CD8-positive, alpha-beta memory T cell (primary cell): ENCODE data around the gene NFKBIZ. TPM values are rescaled to one million over a fixed set of nuclear protein-coding genes. Genes with fewer than 3 reads are reported as not detected.
"Not testable (repeated sequence)": the region's sequence is repeated elsewhere in the genome, so short reads cannot be mapped to it uniquely, and the experiment has no call there.

Experiments used
- CTCF ChIA-PET: fragments of 350-600 bp; sonication (Branson Sonifier 250); formaldehyde crosslinking; loops from one replicate; lab custom pipeline; 2021; ENCODE audit warnings: antibody characterized with exemption; lab: Charles Lee
- POLR2A ChIA-PET: fragments of 350-600 bp; sonication (Branson Sonifier 250); formaldehyde crosslinking; loops from one replicate; lab custom pipeline; 2021; ENCODE audit warnings: antibody characterized with exemption; lab: Charles Lee
- DNase-seq, 5 donors: peaks; one replicate each; pipeline versions ENCODE4 v3.0.0 to v3.0.0-alpha.2; 2020 to 2022; ENCODE audit warnings: mixed read lengths in 1 of 5
- H3K27ac ChIP-seq: one replicate; pipeline ENCODE4 v1.7.0; 2013; ENCODE audit warnings: low read depth, mild to moderate bottlenecking, low read length, moderate library complexity
- H3K27me3 ChIP-seq: 2 replicates; pipeline ENCODE4 v1.7.0; 2013; ENCODE audit warnings: low read length, mild to moderate bottlenecking; ENCODE audit not compliant: insufficient read depth, poor library complexity, severe bottlenecking
- H3K36me3 ChIP-seq: 2 replicates; pipeline ENCODE4 v1.7.0; 2013; ENCODE audit warnings: mild to moderate bottlenecking, low read length, moderate library complexity; ENCODE audit not compliant: insufficient read depth
- H3K4me1 ChIP-seq: 2 replicates; pipeline ENCODE4 v1.7.0; 2013; ENCODE audit warnings: mild to moderate bottlenecking, low read length, moderate library complexity; ENCODE audit not compliant: insufficient read depth
- H3K4me3 ChIP-seq: 2 replicates; pipeline ENCODE4 v1.7.0; 2013; ENCODE audit warnings: mild to moderate bottlenecking, low read length
- H3K9me3 ChIP-seq: 2 replicates; pipeline ENCODE4 v1.7.0; 2013; ENCODE audit warnings: mild to moderate bottlenecking, low read length
- H3K27ac Mint-ChIP-seq, 8 donors: one replicate each; pipeline ENCODE4 v1.8.0; 2020 to 2021; ENCODE audit warnings: mixed read lengths in 8 of 8, mild to moderate bottlenecking in 6 of 8, inconsistent platforms in 3 of 8, moderate library complexity in 3 of 8
- H3K27me3 Mint-ChIP-seq, 2 donors: one replicate each; pipeline ENCODE4 v1.8.0; 2020 to 2021; ENCODE audit warnings: mixed read lengths in 2 of 2, mild to moderate bottlenecking in 1 of 2, moderate library complexity in 1 of 2
- H3K36me3 Mint-ChIP-seq, 3 donors: one replicate each; pipeline ENCODE4 v1.8.0; 2020 to 2021; ENCODE audit warnings: mixed read lengths in 3 of 3, inconsistent platforms in 1 of 3, mild to moderate bottlenecking in 1 of 3
- H3K4me1 Mint-ChIP-seq, 3 donors: one replicate each; pipeline ENCODE4 v1.8.0; 2020 to 2021; ENCODE audit warnings: mixed read lengths in 3 of 3, inconsistent platforms in 1 of 3, mild to moderate bottlenecking in 1 of 3
- H3K4me3 Mint-ChIP-seq, 7 donors: one replicate each; pipeline ENCODE4 v1.8.0; 2020 to 2021; ENCODE audit warnings: mixed read lengths in 7 of 7, mild to moderate bottlenecking in 6 of 7, moderate library complexity in 4 of 7, inconsistent platforms in 2 of 7
- H3K9me3 Mint-ChIP-seq, 5 donors: one replicate each; pipeline ENCODE4 v1.8.0; 2020 to 2022; ENCODE audit warnings: mixed read lengths in 5 of 5, mild to moderate bottlenecking in 3 of 5, moderate library complexity in 2 of 5, inconsistent platforms in 1 of 5
- polyA plus RNA-seq: library from polyadenylated mRNA; unstranded; fragments of 300-500 nt; fragmentation: Illumina TruSeq; gene quantifications from one replicate; pipeline ENCODE4 v1.2.3, GENCODE V29; 2021
- total RNA-seq, 2 experiments: library from RNA; stranded (reverse); gene quantifications; one replicate each; pipeline ENCODE4 v1.2.3, GENCODE V29; 2021

Gene NFKBIZ
- total and polyA plus RNA-seq, 3 experiments from 2014 or later, result 8.0 to 32.9 (median 32.3) TPM

- POLR2A ChIA-PET, H3K27me3 ChIP-seq, H3K27ac Mint-ChIP-seq, H3K27ac ChIP-seq, CTCF ChIA-PET, H3K27me3 Mint-ChIP-seq, H3K9me3 ChIP-seq, DNase-seq, H3K4me3 Mint-ChIP-seq, H3K4me1 Mint-ChIP-seq, H3K4me3 ChIP-seq, H3K4me1 ChIP-seq, H3K9me3 Mint-ChIP-seq, H3K36me3 ChIP-seq: not testable (repeated sequence)
- peaks cover 0 to 11% (median 0%) of the 10 kb centered on the region in 3 donors for H3K36me3 Mint-ChIP-seq
Observed at GRCh38 chr3:101885584-101885983, 36.3 kb downstream of the NFKBIZ start.

GRCh38 chr3:101886626-101887025 lies 37.3 kb downstream of the NFKBIZ start:
- Histone ChIP-seq H3K36me3 (no peaks in the 10 kb centered on the region), H3K4me1 (no peaks in the 10 kb centered on the region), H3K27me3 (no peaks in the 10 kb centered on the region), H3K27ac (no peak overlapping the region), H3K9me3 (no peaks in the 10 kb centered on the region), H3K4me3 (no peak overlapping the region)
- no peak for DNase-seq
- Mint-ChIP-seq H3K27ac (no peak overlapping the region), H3K4me3 (no peak overlapping the region), H3K9me3 (no peaks in the 10 kb centered on the region), H3K27me3 (peaks cover 1 to 4% of the 10 kb centered on the region in 2 donors), H3K4me1 (no peaks in the 10 kb centered on the region), H3K36me3 (peaks cover 0 to 11% (median 0%) of the 10 kb centered on the region in 3 donors)
- ChIA-PET CTCF (no interaction called here), POLR2A (no interaction called here)

GRCh38 chr3:101888653-101889052 lies 39.3 kb downstream of the NFKBIZ start:
- H3K27me3 Mint-ChIP-seq, result peaks cover 1 to 4% of the 10 kb centered on the region in 2 donors
- DNase-seq, result no peak
- no peaks in the 10 kb centered on the region for H3K9me3 ChIP-seq
- POLR2A ChIA-PET, result no interaction called here
- no peaks in the 10 kb centered on the region for H3K27me3 ChIP-seq
- no peak overlapping the region for H3K27ac ChIP-seq
- no peaks in the 10 kb centered on the region for H3K4me1 Mint-ChIP-seq
- peaks cover 0 to 11% (median 0%) of the 10 kb centered on the region in 3 donors for H3K36me3 Mint-ChIP-seq
- no peak overlapping the region for H3K4me3 Mint-ChIP-seq
- H3K4me3 ChIP-seq, result no peak overlapping the region
- no peaks in the 10 kb centered on the region for H3K4me1 ChIP-seq
- CTCF ChIA-PET, result no interaction called here
- no peaks in the 10 kb centered on the region for H3K36me3 ChIP-seq
- no peaks in the 10 kb centered on the region for H3K9me3 Mint-ChIP-seq
- no peak overlapping the region for H3K27ac Mint-ChIP-seq

- CTCF ChIA-PET, result no interaction called here
- Mint-ChIP-seq H3K27ac (no peak overlapping the region), H3K4me3 (no peak overlapping the region), H3K9me3 (no peaks in the 10 kb centered on the region), H3K27me3 (peaks cover 0 to 4% of the 10 kb centered on the region in 2 donors), H3K4me1 (no peaks in the 10 kb centered on the region), H3K36me3 (peaks cover 0 to 7% (median 0%) of the 10 kb centered on the region in 3 donors)
- POLR2A ChIA-PET, result no interaction called here
- Histone ChIP-seq H3K4me1 (no peaks in the 10 kb centered on the region), H3K27me3 (no peaks in the 10 kb centered on the region), H3K36me3 (no peaks in the 10 kb centered on the region), H3K9me3 (no peaks in the 10 kb centered on the region), H3K4me3 (no peak overlapping the region), H3K27ac (no peak overlapping the region)
- DNase-seq, result no peak
Observed at GRCh38 chr3:101890716-101891115, 41.4 kb downstream of the NFKBIZ start.

- no peak for DNase-seq
- Mint-ChIP-seq H3K27me3 (no peaks in the 10 kb centered on the region), H3K36me3 (peaks cover 0 to 5% (median 0%) of the 10 kb centered on the region in 3 donors), H3K27ac (no peak overlapping the region), H3K4me1 (no peaks in the 10 kb centered on the region), H3K4me3 (no peak overlapping the region), H3K9me3 (no peaks in the 10 kb centered on the region)
- no peaks in the 10 kb centered on the region for H3K27me3 ChIP-seq
- CTCF ChIA-PET, result no interaction called here
- no peak overlapping the region for H3K27ac ChIP-seq
- H3K4me1 ChIP-seq, result no peaks in the 10 kb centered on the region
- POLR2A ChIA-PET, result no interaction called here
- H3K4me3 ChIP-seq, result no peak overlapping the region
- no peaks in the 10 kb centered on the region for H3K9me3 ChIP-seq
- no peaks in the 10 kb centered on the region for H3K36me3 ChIP-seq
Observed at GRCh38 chr3:101892648-101893047, 43.3 kb downstream of the NFKBIZ start.

GRCh38 chr3:101896083-101896757 lies 46.9 kb downstream of the NFKBIZ start:
- H3K9me3 ChIP-seq, result no peaks in the 10 kb centered on the region
- POLR2A ChIA-PET, result no interaction called here
- peaks cover 0 to 5% (median 0%) of the 10 kb centered on the region in 3 donors for H3K36me3 Mint-ChIP-seq
- H3K4me3 Mint-ChIP-seq, result no peak overlapping the region
- H3K27ac ChIP-seq, result no peak overlapping the region
- no peak overlapping the region for H3K27ac Mint-ChIP-seq
- no peaks in the 10 kb centered on the region for H3K27me3 ChIP-seq
- no peaks in the 10 kb centered on the region for H3K4me1 ChIP-seq
- H3K27me3 Mint-ChIP-seq, result no peaks in the 10 kb centered on the region
- no peak overlapping the region for H3K4me3 ChIP-seq
- no peak for DNase-seq
- H3K36me3 ChIP-seq, result no peaks in the 10 kb centered on the region
- CTCF ChIA-PET, result no interaction called here
- H3K9me3 Mint-ChIP-seq, result no peaks in the 10 kb centered on the region
- no peaks in the 10 kb centered on the region for H3K4me1 Mint-ChIP-seq

- no peak for DNase-seq
- Mint-ChIP-seq H3K9me3 (no peaks in the 10 kb centered on the region), H3K4me3 (no peak overlapping the region), H3K4me1 (no peaks in the 10 kb centered on the region), H3K36me3 (peaks cover 0 to 5% (median 0%) of the 10 kb centered on the region in 3 donors), H3K27ac (no peak overlapping the region), H3K27me3 (no peaks in the 10 kb centered on the region)
- Histone ChIP-seq H3K9me3 (no peaks in the 10 kb centered on the region), H3K4me3 (no peak overlapping the region), H3K36me3 (no peaks in the 10 kb centered on the region), H3K27me3 (no peaks in the 10 kb centered on the region), H3K4me1 (no peaks in the 10 kb centered on the region), H3K27ac (no peak overlapping the region)
- ChIA-PET CTCF (no interaction called here), POLR2A (no interaction called here)
Observed at GRCh38 chr3:101897013-101897412, 47.7 kb downstream of the NFKBIZ start.

- Mint-ChIP-seq H3K27me3 (no peaks in the 10 kb centered on the region), H3K4me3 (no peak overlapping the region), H3K4me1 (no peaks in the 10 kb centered on the region), H3K9me3 (no peaks in the 10 kb centered on the region), H3K36me3 (peaks cover 0 to 5% (median 0%) of the 10 kb centered on the region in 3 donors), H3K27ac (no peak overlapping the region)
- DNase-seq, result no peak
- POLR2A ChIA-PET, result no interaction called here
- Histone ChIP-seq H3K4me1 (no peaks in the 10 kb centered on the region), H3K36me3 (no peaks in the 10 kb centered on the region), H3K27ac (no peak overlapping the region), H3K4me3 (no peak overlapping the region), H3K9me3 (no peaks in the 10 kb centered on the region), H3K27me3 (no peaks in the 10 kb centered on the region)
- CTCF ChIA-PET, result no interaction called here
Observed at GRCh38 chr3:101898039-101898438, 48.7 kb downstream of the NFKBIZ start.
